ENCODE data around the gene GOLGA3.

GRCh38 chr12:132853285-132854092, 24.8 kb upstream of the GOLGA3 start:
- TF ChIP-seq EZH2 (IDR thresholded peaks at IDR 0.05; ENCODE audit: low read length, unreplicated experiment), result no peak
- no peak for TF ChIP-seq CTCF (conservative IDR thresholded peaks at IDR 0.05; ENCODE audit: low read depth, low read length)
- TF ChIP-seq EZH2phosphoT487 (IDR thresholded peaks at IDR 0.05; ENCODE audit: borderline replicate concordance, low read length), result no peak
